PFSK-1 (cell line): ENCODE results near the gene TACR1.

Experiments
- FOXP2 ChIP-seq: optimal IDR thresholded peaks from 2 replicates; pipeline ENCODE3; 2011; ENCODE audit warnings: borderline replicate concordance, control low read depth, inconsistent platforms; ENCODE audit not compliant: insufficient read depth; ENCODE audit errors: extremely low read length, extremely low read depth
- POLR2AphosphoS5 ChIP-seq: IDR thresholded peaks from 2 replicates; pipeline ENCODE4 v1.6.1; 2012; ENCODE audit warnings: low read depth, mild to moderate bottlenecking, control low read depth, low read length, moderate library complexity
- SIN3A ChIP-seq: IDR thresholded peaks from 2 replicates; pipeline ENCODE4 v1.6.1; 2012; ENCODE audit warnings: mild to moderate bottlenecking, low read length, moderate library complexity, borderline replicate concordance; ENCODE audit not compliant: insufficient read depth
- TAF1 ChIP-seq: IDR thresholded peaks from 2 replicates; pipeline ENCODE4 v1.6.1; 2012; ENCODE audit warnings: low read length, control low read depth, borderline replicate concordance; ENCODE audit not compliant: insufficient read depth
- TF ChIP-seq, protein P1 (sequence below), 2 experiments: IDR thresholded peaks; 2 replicates each; pipeline versions ENCODE4 v1.6.1 to v1.8.0; 2011 to 2012; ENCODE audit warnings: low read depth in 2 of 2, low read length in 2 of 2, control low read depth in 1 of 2, inconsistent platforms in 1 of 2, mild to moderate bottlenecking in 1 of 2, moderate library complexity in 1 of 2; ENCODE audit not compliant: insufficient read depth in 1 of 2

The TACR1 gene

DNA sequence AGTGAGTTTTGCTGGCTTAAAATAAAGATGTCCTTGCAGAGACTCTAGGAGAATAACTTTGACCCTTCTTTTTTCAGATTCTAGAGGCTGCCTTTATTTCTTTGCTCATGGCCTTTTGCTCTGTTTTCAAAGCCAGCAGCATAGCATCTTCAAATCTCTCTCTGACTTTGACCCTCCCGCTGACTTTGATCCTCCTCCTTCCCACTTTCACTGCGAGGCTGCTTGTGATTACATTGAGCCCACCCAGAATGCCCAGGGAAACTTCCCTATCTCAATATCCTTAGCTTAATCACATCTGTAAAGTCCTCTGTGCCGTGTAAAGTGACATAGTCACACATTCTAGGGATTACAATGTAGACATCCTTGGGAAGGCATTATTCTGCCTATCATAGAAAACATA is 23.9 kb downstream of the TACR1 start:
- TF ChIP-seq POLR2AphosphoS5 (no peak), FOXP2 (no peak), TAF1 (no peak), SIN3A (no peak)
- TF ChIP-seq, protein P1, sequence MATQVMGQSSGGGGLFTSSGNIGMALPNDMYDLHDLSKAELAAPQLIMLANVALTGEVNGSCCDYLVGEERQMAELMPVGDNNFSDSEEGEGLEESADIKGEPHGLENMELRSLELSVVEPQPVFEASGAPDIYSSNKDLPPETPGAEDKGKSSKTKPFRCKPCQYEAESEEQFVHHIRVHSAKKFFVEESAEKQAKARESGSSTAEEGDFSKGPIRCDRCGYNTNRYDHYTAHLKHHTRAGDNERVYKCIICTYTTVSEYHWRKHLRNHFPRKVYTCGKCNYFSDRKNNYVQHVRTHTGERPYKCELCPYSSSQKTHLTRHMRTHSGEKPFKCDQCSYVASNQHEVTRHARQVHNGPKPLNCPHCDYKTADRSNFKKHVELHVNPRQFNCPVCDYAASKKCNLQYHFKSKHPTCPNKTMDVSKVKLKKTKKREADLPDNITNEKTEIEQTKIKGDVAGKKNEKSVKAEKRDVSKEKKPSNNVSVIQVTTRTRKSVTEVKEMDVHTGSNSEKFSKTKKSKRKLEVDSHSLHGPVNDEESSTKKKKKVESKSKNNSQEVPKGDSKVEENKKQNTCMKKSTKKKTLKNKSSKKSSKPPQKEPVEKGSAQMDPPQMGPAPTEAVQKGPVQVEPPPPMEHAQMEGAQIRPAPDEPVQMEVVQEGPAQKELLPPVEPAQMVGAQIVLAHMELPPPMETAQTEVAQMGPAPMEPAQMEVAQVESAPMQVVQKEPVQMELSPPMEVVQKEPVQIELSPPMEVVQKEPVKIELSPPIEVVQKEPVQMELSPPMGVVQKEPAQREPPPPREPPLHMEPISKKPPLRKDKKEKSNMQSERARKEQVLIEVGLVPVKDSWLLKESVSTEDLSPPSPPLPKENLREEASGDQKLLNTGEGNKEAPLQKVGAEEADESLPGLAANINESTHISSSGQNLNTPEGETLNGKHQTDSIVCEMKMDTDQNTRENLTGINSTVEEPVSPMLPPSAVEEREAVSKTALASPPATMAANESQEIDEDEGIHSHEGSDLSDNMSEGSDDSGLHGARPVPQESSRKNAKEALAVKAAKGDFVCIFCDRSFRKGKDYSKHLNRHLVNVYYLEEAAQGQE (IDR thresholded peaks at IDR 0.05; ENCODE audit: insufficient read depth in 1 of 2, low read depth in 2 of 2, low read length in 2 of 2): no peak

DNA sequence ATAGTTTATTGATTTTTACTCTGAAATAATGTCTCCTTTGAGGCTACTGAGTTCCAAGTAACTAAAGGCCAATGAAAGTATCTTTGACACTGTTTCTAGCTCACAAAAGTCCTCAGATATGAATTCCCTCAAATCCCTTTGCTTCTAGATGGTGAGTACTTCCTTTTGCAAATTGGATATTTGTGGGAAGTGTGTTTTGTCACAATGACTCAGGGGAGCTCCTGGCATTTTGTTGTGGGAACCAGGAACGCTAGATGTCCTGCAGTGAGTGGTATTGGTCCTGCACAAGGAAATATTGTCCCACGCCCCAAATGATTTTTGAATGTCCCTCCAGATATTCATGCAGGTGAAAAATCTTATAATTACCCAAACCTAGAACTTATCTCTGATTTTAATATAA is 24.3 kb downstream of the TACR1 start:
- no peak for TF ChIP-seq POLR2AphosphoS5
- TF ChIP-seq, protein P1 (IDR thresholded peaks at IDR 0.05; ENCODE audit: insufficient read depth in 1 of 2, low read depth in 2 of 2, low read length in 2 of 2): no peak
- no peak for TF ChIP-seq TAF1
- no peak for TF ChIP-seq SIN3A
- TF ChIP-seq FOXP2: no peak

DNA sequence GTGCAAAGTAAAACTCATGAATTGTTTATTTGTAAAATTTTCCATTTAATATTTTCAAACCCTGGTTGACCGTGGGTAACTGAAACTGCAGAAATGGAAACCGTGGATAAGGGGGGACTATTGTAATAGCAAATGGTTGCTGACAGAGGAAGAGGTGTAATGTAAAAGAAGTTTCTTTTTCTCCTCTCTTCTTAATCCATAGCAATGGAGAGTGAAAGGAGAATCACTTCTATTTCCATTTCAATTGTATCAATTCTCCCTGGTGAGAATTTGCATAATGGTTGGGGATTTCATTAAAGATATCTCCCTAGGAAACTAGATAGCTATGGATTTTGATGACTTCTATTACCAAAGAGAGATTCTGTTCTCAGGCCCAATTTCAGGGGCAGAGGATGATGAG is 24.8 kb downstream of the TACR1 start:
- TF ChIP-seq FOXP2 (no peak), SIN3A (no peak), POLR2AphosphoS5 (no peak), TAF1 (no peak)
- TF ChIP-seq, protein P1 (IDR thresholded peaks at IDR 0.05; ENCODE audit: insufficient read depth in 1 of 2, low read depth in 2 of 2, low read length in 2 of 2): no peak

DNA sequence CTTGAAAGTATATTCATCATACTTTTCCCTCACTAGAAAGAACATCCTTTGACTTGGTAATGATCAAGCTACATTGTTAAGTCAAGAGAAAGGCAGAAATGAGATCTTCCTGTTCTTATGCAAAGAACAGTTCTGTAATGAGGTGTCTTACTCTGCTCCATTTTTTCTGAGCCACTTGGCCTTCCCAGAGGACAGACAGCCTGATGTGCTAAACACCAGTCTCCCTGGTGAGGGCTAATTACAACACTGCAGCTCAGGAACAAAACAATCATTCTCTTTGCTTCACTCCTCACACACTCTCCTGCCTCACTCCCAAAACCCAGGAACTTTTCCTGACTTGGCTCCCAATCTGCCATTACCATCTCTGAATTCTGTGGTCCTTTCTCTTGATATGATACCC is 25.6 kb downstream of the TACR1 start:
- TF ChIP-seq FOXP2 (no peak), SIN3A (no peak), POLR2AphosphoS5 (no peak), TAF1 (no peak)

DNA sequence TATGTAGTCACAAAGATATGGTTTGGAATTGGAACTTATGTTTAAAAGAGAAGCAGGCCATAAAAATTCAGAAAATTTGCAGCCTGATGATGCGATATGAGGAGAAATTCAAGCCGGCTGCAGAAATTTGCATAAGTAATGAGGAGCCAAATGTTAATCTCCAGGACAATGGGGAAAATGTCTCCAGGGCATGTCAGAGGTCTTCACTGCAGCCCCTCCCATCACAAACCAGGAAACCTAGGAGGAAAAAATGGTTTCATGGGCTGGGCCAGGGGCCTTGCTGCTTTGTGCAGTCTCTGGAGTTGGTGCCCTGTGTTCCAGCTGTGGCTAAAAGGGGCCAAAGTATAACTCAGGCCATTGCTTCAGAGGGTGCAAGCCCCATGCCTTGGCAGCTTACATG is 28.4 kb downstream of the TACR1 start:
- TF ChIP-seq, protein P1 (IDR thresholded peaks at IDR 0.05; ENCODE audit: insufficient read depth in 1 of 2, low read depth in 2 of 2, low read length in 2 of 2): no peak
- TF ChIP-seq SIN3A: no peak
- no peak for TF ChIP-seq TAF1
- TF ChIP-seq POLR2AphosphoS5: no peak
- no peak for TF ChIP-seq FOXP2
